IMR-90 (cell line): Measurements from ENCODE around the gene FANCL. TPM values are rescaled to one million over a fixed set of nuclear protein-coding genes. Genes with fewer than 3 reads are reported as not detected.

Experiments
- ATAC-seq: fragments of 200-7000 bp; cut with Tn5 transposase; 2 replicates; pipeline ENCODE4 v1.9.1; 2020; ENCODE audit warnings: low read depth, mild to moderate bottlenecking, moderate library complexity
- BruUV-seq: library from RNA; stranded (reverse); fragments of 400-500 nt; replicated peaks from 2 replicates; lab custom pipeline; 2021; lab: Mats Ljungman, UMichigan
- CTCF ChIA-PET: fragments of 300-600 bp; formaldehyde crosslinking; extraction: SDS; loops from one replicate; lab custom pipeline; 2021; ENCODE audit warnings: antibody characterized with exemption; lab: Yijun Ruan, JAX
- POLR2A ChIA-PET: fragments of 300-600 bp; sonication (Branson Sonifier 250); formaldehyde crosslinking; loops from one replicate; lab custom pipeline; 2022; ENCODE audit warnings: antibody characterized with exemption; ENCODE audit not compliant: unreplicated experiment; lab: Charles Lee
- DNase-seq: peaks from one replicate; pipeline ENCODE4 v3.0.0; 2013
- H2AFZ ChIP-seq: replicated peaks from 2 replicates; pipeline ENCODE3; 2013; ENCODE audit warnings: low read length, mild to moderate bottlenecking; ENCODE audit not compliant: poor library complexity
- H2AK5ac ChIP-seq: 2 replicates; pipeline ENCODE4 v1.6.1; 2013; ENCODE audit warnings: low read depth, low read length, inconsistent platforms
- H2AK9ac ChIP-seq: replicated peaks from 2 replicates; pipeline ENCODE3; 2013; ENCODE audit warnings: mild to moderate bottlenecking, low read depth, low read length, moderate library complexity; ENCODE audit not compliant: poor library complexity
- H2BK120ac ChIP-seq: 2 replicates; pipeline ENCODE4 v1.6.1; 2013; ENCODE audit warnings: low read depth, low read length, inconsistent platforms
- H2BK15ac ChIP-seq: 3 replicates; pipeline ENCODE4 v1.6.1; 2013; ENCODE audit warnings: low read depth, low read length, inconsistent platforms
- H2BK20ac ChIP-seq: 2 replicates; pipeline ENCODE4 v1.6.1; 2013; ENCODE audit warnings: low read depth, mild to moderate bottlenecking, inconsistent platforms, low read length, moderate library complexity
- H2BK5ac ChIP-seq: 2 replicates; pipeline ENCODE4 v1.6.1; 2013; ENCODE audit warnings: mild to moderate bottlenecking, low read depth, low read length, inconsistent platforms; ENCODE audit not compliant: poor library complexity, severe bottlenecking
- H3K14ac ChIP-seq: replicated peaks from 2 replicates; pipeline ENCODE4 v1.6.1; 2013; ENCODE audit warnings: low read depth, low read length, inconsistent platforms
- H3K18ac ChIP-seq: 2 replicates; pipeline ENCODE4 v1.6.1; 2013; ENCODE audit warnings: low read depth, low read length, control low read depth
- H3K23ac ChIP-seq: 2 replicates; pipeline ENCODE4 v1.6.1; 2013; ENCODE audit warnings: low read depth, low read length, inconsistent platforms
- H3K27ac ChIP-seq: 2 replicates; pipeline ENCODE4 v1.5.1; 2013; ENCODE audit warnings: mild to moderate bottlenecking, control low read depth, low read length; ENCODE audit not compliant: insufficient read depth
- H3K27me3 ChIP-seq: 2 replicates; pipeline ENCODE4 v1.6.1; 2013; ENCODE audit warnings: low read length; ENCODE audit not compliant: control insufficient read depth, insufficient read depth
- H3K36me3 ChIP-seq: 2 replicates; pipeline ENCODE4 v1.6.1; 2013; ENCODE audit warnings: low read length, mixed read lengths; ENCODE audit not compliant: control insufficient read depth, insufficient read depth
- H3K4ac ChIP-seq: 2 replicates; pipeline ENCODE4 v1.6.1; 2013; ENCODE audit warnings: low read depth, low read length, inconsistent platforms
- H3K4me1 ChIP-seq: 2 replicates; pipeline ENCODE4 v1.6.1; 2013; ENCODE audit warnings: low read length, mixed read lengths; ENCODE audit not compliant: control insufficient read depth, insufficient read depth
- H3K4me2 ChIP-seq: 2 replicates; pipeline ENCODE4 v1.6.1; 2013; ENCODE audit warnings: low read depth, mild to moderate bottlenecking, control low read depth, low read length, moderate library complexity
- H3K4me3 ChIP-seq: 2 replicates; pipeline ENCODE4 v1.5.1; 2013; ENCODE audit warnings: low read depth, mild to moderate bottlenecking, control low read depth, low read length, moderate library complexity; ENCODE audit not compliant: insufficient read depth
- H3K56ac ChIP-seq: 2 replicates; pipeline ENCODE4 v1.6.1; 2013; ENCODE audit warnings: low read length, inconsistent platforms; ENCODE audit not compliant: insufficient read depth; ENCODE audit errors: extremely low read depth
- H3K79me1 ChIP-seq, 2 experiments: 2 replicates each; pipeline ENCODE4 v1.6.1; 2013; ENCODE audit warnings: low read length in 2 of 2, inconsistent platforms in 1 of 2, low read depth in 1 of 2
- H3K9ac ChIP-seq: 2 replicates; pipeline ENCODE4 v1.6.1; 2013; ENCODE audit warnings: low read depth, low read length, control low read depth
- H3K9me1 ChIP-seq: 2 replicates; pipeline ENCODE4 v1.6.1; 2013; ENCODE audit warnings: low read length, inconsistent platforms; ENCODE audit not compliant: insufficient read depth
- H3K9me3 ChIP-seq: 2 replicates; pipeline ENCODE4 v1.6.1; 2013; ENCODE audit warnings: low read length; ENCODE audit not compliant: control insufficient read depth, insufficient read depth
- H4K20me1 ChIP-seq: 2 replicates; pipeline ENCODE4 v1.6.1; 2013; ENCODE audit warnings: low read length, inconsistent platforms; ENCODE audit not compliant: insufficient read depth
- H4K5ac ChIP-seq: 2 replicates; pipeline ENCODE4 v1.6.1; 2013; ENCODE audit warnings: mild to moderate bottlenecking, low read depth, low read length, control low read depth
- H4K8ac ChIP-seq, 2 experiments: 2 replicates each; pipeline ENCODE4 v1.6.1; 2013; ENCODE audit warnings: low read depth in 2 of 2, low read length in 2 of 2, control low read depth in 1 of 2, inconsistent platforms in 1 of 2
- H4K91ac ChIP-seq: 2 replicates; pipeline ENCODE4 v1.6.1; 2013; ENCODE audit warnings: low read depth, low read length, inconsistent platforms; ENCODE audit not compliant: insufficient read depth
- BHLHE40 ChIP-seq: fragments of 150-350 bp; IDR thresholded peaks from 2 replicates; pipeline ENCODE4 v1.6.1; 2016; ENCODE audit warnings: mild to moderate bottlenecking, low read depth, low read length
- CEBPB ChIP-seq: IDR thresholded peaks from 2 replicates; pipeline ENCODE4 v1.6.1; 2012; ENCODE audit warnings: low read depth, low read length, improper control_type of control experiment
- CHD1 ChIP-seq: IDR thresholded peaks from 2 replicates; pipeline ENCODE4 v1.6.1; 2012; ENCODE audit warnings: low read depth, low read length, improper control_type of control experiment
- FOS ChIP-seq: fragments of 150-350 bp; IDR thresholded peaks from 2 replicates; pipeline ENCODE4 v1.6.1; 2016; ENCODE audit warnings: low read depth, low read length
- MAFK ChIP-seq: IDR thresholded peaks from 2 replicates; pipeline ENCODE4 v1.6.1; 2012; ENCODE audit warnings: low read depth, low read length, improper control_type of control experiment
- MAZ ChIP-seq: IDR thresholded peaks from 2 replicates; pipeline ENCODE4 v1.6.1; 2012; ENCODE audit warnings: low read depth, mild to moderate bottlenecking, low read length, improper control_type of control experiment, moderate library complexity, borderline replicate concordance
- MXI1 ChIP-seq: IDR thresholded peaks from 2 replicates; pipeline ENCODE4 v1.6.1; 2012; ENCODE audit warnings: low read depth, mild to moderate bottlenecking, low read length, moderate library complexity, borderline replicate concordance
- NFE2L2 ChIP-seq: fragments of 150-350 bp; IDR thresholded peaks from 2 replicates; pipeline ENCODE4 v1.6.1; 2016; ENCODE audit warnings: low read depth, mild to moderate bottlenecking, low read length
- POLR2A ChIP-seq: IDR thresholded peaks from 2 replicates; pipeline ENCODE4 v1.6.1; 2012; ENCODE audit warnings: mild to moderate bottlenecking, low read depth, low read length
- RAD21 ChIP-seq: IDR thresholded peaks from 2 replicates; pipeline ENCODE4 v1.6.1; 2012; ENCODE audit warnings: low read length, improper control_type of control experiment
- RCOR1 ChIP-seq: IDR thresholded peaks from 2 replicates; pipeline ENCODE4 v1.6.1; 2012; ENCODE audit warnings: mild to moderate bottlenecking, low read length, improper control_type of control experiment; ENCODE audit not compliant: insufficient replicate concordance
- RFX5 ChIP-seq: IDR thresholded peaks from 2 replicates; pipeline ENCODE4 v1.8.0; 2012; ENCODE audit warnings: low read depth, mild to moderate bottlenecking, low read length, moderate library complexity
- SMC3 ChIP-seq: fragments of 150-350 bp; IDR thresholded peaks from 2 replicates; pipeline ENCODE4 v1.6.1; 2016; ENCODE audit warnings: low read depth, mild to moderate bottlenecking, antibody characterized with exemption, low read length, moderate library complexity
- WGBS, 2 experiments: methylation state at CpG; one replicate each; pipeline versions ENCODE4 v1.1.5 to v1.1.7; 2013; ENCODE audit warnings: missing lambda C conversion rate in 2 of 2; ENCODE audit not compliant: insufficient read length in 1 of 2; ENCODE audit errors: extremely low coverage in 2 of 2; 5-methylcytosine and 5-hydroxymethylcytosine counted together
- dilution Hi-C: fragments of 300-500 bp; cut with HindIII; formaldehyde crosslinking; loops from one replicate; pipeline ENCODE4 v1.14.3; 2018; ENCODE audit warnings: low sequenced_read_pairs; ENCODE audit not compliant: unreplicated experiment
- in situ Hi-C: fragments of 300-500 bp; cut with MboI; formaldehyde crosslinking; loops from 3 replicates; pipeline ENCODE4 v1.14.3; 2019; ENCODE audit warnings: low sequenced_read_pairs, inconsistent platforms, mixed read lengths
- intact Hi-C: fragments of 100-400 bp; cut with micrococcal nuclease; formaldehyde crosslinking; loops from 2 replicates; pipeline ENCODE4 v1.10.0; 2022
- polyA plus RNA-seq, 3 experiments: library from polyadenylated mRNA; depleted of rRNA; stranded (reverse); fragments of >200 nt; gene quantifications; 2 replicates each; pipeline ENCODE4 v1.2.3, GENCODE V29; 2012; ENCODE audit warnings: low replicate concordance in 1 of 3
- total RNA-seq: library from RNA; depleted of rRNA; stranded (reverse); fragments of >200 nt; gene quantifications from 2 replicates; pipeline ENCODE4 v1.2.3, GENCODE V29; 2012
- TF ChIP-seq, protein P1 (sequence below): fragments of 150-350 bp; IDR thresholded peaks from 2 replicates; pipeline ENCODE4 v1.6.1; 2016; ENCODE audit warnings: low read depth, mild to moderate bottlenecking, low read length, moderate library complexity, borderline replicate concordance
- TF ChIP-seq, protein P2 (sequence below): fragments of 150-350 bp; IDR thresholded peaks from 2 replicates; pipeline ENCODE4 v1.6.1; 2017; ENCODE audit warnings: mild to moderate bottlenecking, antibody characterized with exemption, low read length, low read depth
- TF ChIP-seq, protein P3 (sequence below): conservative IDR thresholded peaks from 2 replicates; pipeline ENCODE4 v1.5.1; 2012; ENCODE audit warnings: mild to moderate bottlenecking, low read depth, low read length, improper control_type of control experiment

The FANCL gene
- total and polyA plus RNA-seq, 2 of the 4 experiments (the other 2 are of a cell fraction) = 9.0 to 12.7 TPM

DNA sequence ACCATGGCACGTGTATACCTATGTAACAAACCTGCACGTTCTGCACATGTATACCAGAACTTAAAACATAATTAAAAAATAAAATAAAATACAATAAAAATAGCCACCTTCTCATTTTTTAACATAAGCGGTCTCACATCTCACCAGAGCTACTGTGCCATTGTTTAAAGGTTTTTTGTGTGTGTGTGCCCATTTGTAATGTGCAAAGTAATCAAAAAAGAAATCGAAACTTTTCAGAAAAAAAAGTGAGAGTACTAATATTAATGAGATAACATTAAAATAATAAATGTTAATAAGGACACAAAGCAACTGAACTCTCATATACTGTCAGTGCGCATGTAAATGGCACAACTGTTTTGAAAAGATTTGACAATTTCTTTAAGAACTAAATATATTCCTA is 60.5 kb downstream of the FANCL start:
- H3K4me2 ChIP-seq = no peak overlapping the region
- no peak overlapping the region for H3K9ac ChIP-seq
- H3K27me3 ChIP-seq = no peaks in the 10 kb centered on the region
- DNase-seq (no peak), ATAC-seq (no peak)
- no peak overlapping the region for H3K4me3 ChIP-seq
- no peak overlapping the region for H3K56ac ChIP-seq
- H3K9me3 ChIP-seq = no peaks in the 10 kb centered on the region
- no peak overlapping the region for H2AK9ac ChIP-seq
- no CpG with 5 or more reads among the region's 5 CpGs for WGBS, 2 experiments
- H4K20me1 ChIP-seq = no peaks in the 10 kb centered on the region
- no peak overlapping the region for H3K27ac ChIP-seq
- H3K14ac ChIP-seq = no peak overlapping the region
- H2BK120ac ChIP-seq = no peak overlapping the region
- dilution Hi-C loops (no loop called here), in situ Hi-C loops (no loop called here), intact Hi-C loops (no loop called here)
- H2AFZ ChIP-seq = no peak overlapping the region
- BruUV-seq = no TSS peak
- H2AK5ac ChIP-seq = no peak overlapping the region
- H2BK20ac ChIP-seq = no peak overlapping the region
- ChIA-PET CTCF (no interaction called here), POLR2A (no interaction called here)
- H3K9me1 ChIP-seq = no peaks in the 10 kb centered on the region
- H3K36me3 ChIP-seq = no peaks in the 10 kb centered on the region
- no peak overlapping the region for H4K91ac ChIP-seq
- H3K79me1 ChIP-seq = no peaks in the 10 kb centered on the region; a peak in 1 of 4 replicates
- TF ChIP-seq CHD1 (no peak), FOS (no peak), SMC3 (no peak), CEBPB (no peak), POLR2A (no peak), RAD21 (no peak), NFE2L2 (no peak), MAFK (no peak), RFX5 (no peak), MAZ (no peak), RCOR1 (no peak), BHLHE40 (no peak), MXI1 (no peak)
- TF ChIP-seq, protein P1, sequence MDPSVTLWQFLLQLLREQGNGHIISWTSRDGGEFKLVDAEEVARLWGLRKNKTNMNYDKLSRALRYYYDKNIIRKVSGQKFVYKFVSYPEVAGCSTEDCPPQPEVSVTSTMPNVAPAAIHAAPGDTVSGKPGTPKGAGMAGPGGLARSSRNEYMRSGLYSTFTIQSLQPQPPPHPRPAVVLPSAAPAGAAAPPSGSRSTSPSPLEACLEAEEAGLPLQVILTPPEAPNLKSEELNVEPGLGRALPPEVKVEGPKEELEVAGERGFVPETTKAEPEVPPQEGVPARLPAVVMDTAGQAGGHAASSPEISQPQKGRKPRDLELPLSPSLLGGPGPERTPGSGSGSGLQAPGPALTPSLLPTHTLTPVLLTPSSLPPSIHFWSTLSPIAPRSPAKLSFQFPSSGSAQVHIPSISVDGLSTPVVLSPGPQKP = no peak
- TF ChIP-seq, protein P2, sequence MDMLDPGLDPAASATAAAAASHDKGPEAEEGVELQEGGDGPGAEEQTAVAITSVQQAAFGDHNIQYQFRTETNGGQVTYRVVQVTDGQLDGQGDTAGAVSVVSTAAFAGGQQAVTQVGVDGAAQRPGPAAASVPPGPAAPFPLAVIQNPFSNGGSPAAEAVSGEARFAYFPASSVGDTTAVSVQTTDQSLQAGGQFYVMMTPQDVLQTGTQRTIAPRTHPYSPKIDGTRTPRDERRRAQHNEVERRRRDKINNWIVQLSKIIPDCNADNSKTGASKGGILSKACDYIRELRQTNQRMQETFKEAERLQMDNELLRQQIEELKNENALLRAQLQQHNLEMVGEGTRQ = no peak
- TF ChIP-seq, protein P3, sequence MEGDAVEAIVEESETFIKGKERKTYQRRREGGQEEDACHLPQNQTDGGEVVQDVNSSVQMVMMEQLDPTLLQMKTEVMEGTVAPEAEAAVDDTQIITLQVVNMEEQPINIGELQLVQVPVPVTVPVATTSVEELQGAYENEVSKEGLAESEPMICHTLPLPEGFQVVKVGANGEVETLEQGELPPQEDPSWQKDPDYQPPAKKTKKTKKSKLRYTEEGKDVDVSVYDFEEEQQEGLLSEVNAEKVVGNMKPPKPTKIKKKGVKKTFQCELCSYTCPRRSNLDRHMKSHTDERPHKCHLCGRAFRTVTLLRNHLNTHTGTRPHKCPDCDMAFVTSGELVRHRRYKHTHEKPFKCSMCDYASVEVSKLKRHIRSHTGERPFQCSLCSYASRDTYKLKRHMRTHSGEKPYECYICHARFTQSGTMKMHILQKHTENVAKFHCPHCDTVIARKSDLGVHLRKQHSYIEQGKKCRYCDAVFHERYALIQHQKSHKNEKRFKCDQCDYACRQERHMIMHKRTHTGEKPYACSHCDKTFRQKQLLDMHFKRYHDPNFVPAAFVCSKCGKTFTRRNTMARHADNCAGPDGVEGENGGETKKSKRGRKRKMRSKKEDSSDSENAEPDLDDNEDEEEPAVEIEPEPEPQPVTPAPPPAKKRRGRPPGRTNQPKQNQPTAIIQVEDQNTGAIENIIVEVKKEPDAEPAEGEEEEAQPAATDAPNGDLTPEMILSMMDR = no peak
- no peak overlapping the region for H3K23ac ChIP-seq
- H4K8ac ChIP-seq = no peak overlapping the region
- H3K18ac ChIP-seq = no peak overlapping the region
- no peak overlapping the region for H2BK5ac ChIP-seq
- no peak overlapping the region for H4K5ac ChIP-seq
- no peak overlapping the region for H3K4ac ChIP-seq
- H3K4me1 ChIP-seq = no peaks in the 10 kb centered on the region
- H2BK15ac ChIP-seq = no peak overlapping the region
